PC-3 (cell line): ENCODE measurements around the gene DNER.

ENCODE experiments used
- EZH2 ChIP-seq: fragments of 300-600 bp; sonication (generic); IDR thresholded peaks from one replicate; pipeline ENCODE4 v1.6.1; 2017; ENCODE audit warnings: antibody characterized with exemption, mild to moderate bottlenecking, low read length; ENCODE audit not compliant: unreplicated experiment
- EZH2phosphoT487 ChIP-seq: fragments of 300-600 bp; sonication (generic); IDR thresholded peaks from 2 replicates; pipeline ENCODE4 v1.6.1; 2018; ENCODE audit warnings: mild to moderate bottlenecking, antibody characterized with exemption, low read length, borderline replicate concordance
- TF ChIP-seq, protein P1 (sequence below): fragments of 300-600 bp; sonication (generic); conservative IDR thresholded peaks from 2 replicates; pipeline ENCODE4 v1.5.1; 2017; ENCODE audit warnings: antibody characterized with exemption, low read depth, mild to moderate bottlenecking, low read length

DNA sequence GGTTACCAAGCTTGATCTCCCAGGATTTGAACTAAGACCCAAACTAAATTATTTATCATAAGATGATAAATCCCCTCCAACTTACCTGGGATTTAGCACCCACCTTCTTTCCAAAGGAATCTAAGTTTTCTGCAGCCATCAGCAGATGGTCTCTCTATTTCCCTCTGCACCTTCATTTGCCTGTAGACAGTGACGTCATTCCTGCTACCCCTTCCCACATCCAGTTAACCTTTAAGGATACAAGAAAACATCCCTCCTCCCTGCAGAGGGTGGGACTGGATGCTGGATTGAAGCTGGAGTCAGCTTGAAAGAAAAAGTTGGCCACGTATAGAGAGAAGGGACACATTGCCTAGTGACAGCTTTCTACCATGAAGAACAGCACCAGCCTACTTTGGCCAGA lies 3.7 kb upstream of the DNER start:
- TF ChIP-seq, protein P1, sequence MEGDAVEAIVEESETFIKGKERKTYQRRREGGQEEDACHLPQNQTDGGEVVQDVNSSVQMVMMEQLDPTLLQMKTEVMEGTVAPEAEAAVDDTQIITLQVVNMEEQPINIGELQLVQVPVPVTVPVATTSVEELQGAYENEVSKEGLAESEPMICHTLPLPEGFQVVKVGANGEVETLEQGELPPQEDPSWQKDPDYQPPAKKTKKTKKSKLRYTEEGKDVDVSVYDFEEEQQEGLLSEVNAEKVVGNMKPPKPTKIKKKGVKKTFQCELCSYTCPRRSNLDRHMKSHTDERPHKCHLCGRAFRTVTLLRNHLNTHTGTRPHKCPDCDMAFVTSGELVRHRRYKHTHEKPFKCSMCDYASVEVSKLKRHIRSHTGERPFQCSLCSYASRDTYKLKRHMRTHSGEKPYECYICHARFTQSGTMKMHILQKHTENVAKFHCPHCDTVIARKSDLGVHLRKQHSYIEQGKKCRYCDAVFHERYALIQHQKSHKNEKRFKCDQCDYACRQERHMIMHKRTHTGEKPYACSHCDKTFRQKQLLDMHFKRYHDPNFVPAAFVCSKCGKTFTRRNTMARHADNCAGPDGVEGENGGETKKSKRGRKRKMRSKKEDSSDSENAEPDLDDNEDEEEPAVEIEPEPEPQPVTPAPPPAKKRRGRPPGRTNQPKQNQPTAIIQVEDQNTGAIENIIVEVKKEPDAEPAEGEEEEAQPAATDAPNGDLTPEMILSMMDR = no peak
- TF ChIP-seq EZH2 (no peak), EZH2phosphoT487 (no peak)
